Measurements from ENCODE around the gene ALAD.

DNA sequence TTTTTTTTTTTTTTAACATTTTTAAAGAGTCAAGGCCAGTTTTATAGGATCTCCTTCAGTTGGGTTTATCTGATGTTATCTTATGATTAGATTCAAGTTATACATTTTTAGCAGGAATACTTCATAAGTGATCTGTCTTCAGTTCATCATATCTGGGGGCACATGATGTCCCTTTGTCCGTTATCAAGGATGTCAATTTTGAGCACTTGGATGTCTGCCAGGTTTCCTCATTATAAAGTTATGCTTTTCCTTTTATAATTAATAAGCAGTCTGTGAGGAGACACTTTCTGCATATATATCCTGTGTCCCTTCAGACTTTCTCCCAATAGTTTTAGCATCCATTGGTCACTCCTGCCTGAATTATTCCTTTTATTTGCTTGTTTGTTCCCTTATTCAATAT, 36.1 kb downstream of the ALAD start:
- no peak for TF ChIP-seq POLR2A (IDR thresholded peaks at IDR 0.05)
- TF ChIP-seq, protein P1, sequence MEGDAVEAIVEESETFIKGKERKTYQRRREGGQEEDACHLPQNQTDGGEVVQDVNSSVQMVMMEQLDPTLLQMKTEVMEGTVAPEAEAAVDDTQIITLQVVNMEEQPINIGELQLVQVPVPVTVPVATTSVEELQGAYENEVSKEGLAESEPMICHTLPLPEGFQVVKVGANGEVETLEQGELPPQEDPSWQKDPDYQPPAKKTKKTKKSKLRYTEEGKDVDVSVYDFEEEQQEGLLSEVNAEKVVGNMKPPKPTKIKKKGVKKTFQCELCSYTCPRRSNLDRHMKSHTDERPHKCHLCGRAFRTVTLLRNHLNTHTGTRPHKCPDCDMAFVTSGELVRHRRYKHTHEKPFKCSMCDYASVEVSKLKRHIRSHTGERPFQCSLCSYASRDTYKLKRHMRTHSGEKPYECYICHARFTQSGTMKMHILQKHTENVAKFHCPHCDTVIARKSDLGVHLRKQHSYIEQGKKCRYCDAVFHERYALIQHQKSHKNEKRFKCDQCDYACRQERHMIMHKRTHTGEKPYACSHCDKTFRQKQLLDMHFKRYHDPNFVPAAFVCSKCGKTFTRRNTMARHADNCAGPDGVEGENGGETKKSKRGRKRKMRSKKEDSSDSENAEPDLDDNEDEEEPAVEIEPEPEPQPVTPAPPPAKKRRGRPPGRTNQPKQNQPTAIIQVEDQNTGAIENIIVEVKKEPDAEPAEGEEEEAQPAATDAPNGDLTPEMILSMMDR (IDR thresholded peaks at IDR 0.05) = no peak

All from lower leg skin (tissue), 3 donors.